GM19452 (cell line): ENCODE measurements around the gene RECK.
A peak's percentile ranks its signal among the peaks of the same experiment; 100 is the strongest.
"Not testable (repeated sequence)": the region's sequence is repeated elsewhere in the genome, so short reads cannot be mapped to it uniquely, and the experiment has no call there.

ENCODE experiments used
- ATAC-seq: cut with Tn5 transposase; IDR thresholded peaks from one replicate; pipeline ENCODE4 v1.9.1; 2021; ENCODE audit not compliant: unreplicated experiment

RECK gene

GRCh38 chr9:36036780-36037548 is at the start of gene RECK:
RECK (plus strand) TSS chr9:36036913; CDS start chr9:36036999, 86 bp downstream.
- ATAC-seq = peak; percentile 88

- no peak for ATAC-seq
These were observed 46.6 kb upstream of the RECK start for GRCh38 chr9:35990155-35990554.

GRCh38 chr9:35993136-35993535 is 43.6 kb upstream of the RECK start:
- ATAC-seq = not testable (repeated sequence)

GRCh38 chr9:35993976-35994720 is 42.6 kb upstream of the RECK start:
- no peak for ATAC-seq

- ATAC-seq = no peak
These were observed 41.8 kb upstream of the RECK start for GRCh38 chr9:35994959-35995358.

- no peak for ATAC-seq
These were observed 40.2 kb upstream of the RECK start for GRCh38 chr9:35996358-35996970.

GRCh38 chr9:35997016-35997415 is 39.7 kb upstream of the RECK start:
- not testable (repeated sequence) for ATAC-seq

- no peak for ATAC-seq
These were observed 38.4 kb upstream of the RECK start for GRCh38 chr9:35998333-35998732.

GRCh38 chr9:36005891-36006290 is 30.8 kb upstream of the RECK start:
- no peak for ATAC-seq

GRCh38 chr9:36006549-36007315 is 30.0 kb upstream of the RECK start:
- ATAC-seq = no peak

- no peak for ATAC-seq
These were observed 29.4 kb upstream of the RECK start for GRCh38 chr9:36007316-36007708.

GRCh38 chr9:36007852-36008251 is 28.9 kb upstream of the RECK start:
- ATAC-seq = no peak

GRCh38 chr9:36008774-36009300 is 27.9 kb upstream of the RECK start:
- no peak for ATAC-seq

GRCh38 chr9:36011379-36011778 is 25.3 kb upstream of the RECK start:
- no peak for ATAC-seq

- ATAC-seq = no peak
These were observed 19.4 kb upstream of the RECK start for GRCh38 chr9:36017278-36017677.

GRCh38 chr9:36018129-36018528 is 18.6 kb upstream of the RECK start:
- ATAC-seq = no peak

GRCh38 chr9:36018891-36019720 is 17.6 kb upstream of the RECK start:
- no peak for ATAC-seq

- ATAC-seq = no peak
These were observed 14.7 kb upstream of the RECK start for GRCh38 chr9:36021968-36022367.

- no peak for ATAC-seq
These were observed 13.3 kb upstream of the RECK start for GRCh38 chr9:36023260-36024048.
